NCI-H774 (cell line): Measurements from ENCODE around the gene PODXL.

Source experiments
- DNase-seq: peaks from one replicate; lab custom pipeline; 2025; lab: John Stamatoyannopoulos, UW

The PODXL gene

DNA sequence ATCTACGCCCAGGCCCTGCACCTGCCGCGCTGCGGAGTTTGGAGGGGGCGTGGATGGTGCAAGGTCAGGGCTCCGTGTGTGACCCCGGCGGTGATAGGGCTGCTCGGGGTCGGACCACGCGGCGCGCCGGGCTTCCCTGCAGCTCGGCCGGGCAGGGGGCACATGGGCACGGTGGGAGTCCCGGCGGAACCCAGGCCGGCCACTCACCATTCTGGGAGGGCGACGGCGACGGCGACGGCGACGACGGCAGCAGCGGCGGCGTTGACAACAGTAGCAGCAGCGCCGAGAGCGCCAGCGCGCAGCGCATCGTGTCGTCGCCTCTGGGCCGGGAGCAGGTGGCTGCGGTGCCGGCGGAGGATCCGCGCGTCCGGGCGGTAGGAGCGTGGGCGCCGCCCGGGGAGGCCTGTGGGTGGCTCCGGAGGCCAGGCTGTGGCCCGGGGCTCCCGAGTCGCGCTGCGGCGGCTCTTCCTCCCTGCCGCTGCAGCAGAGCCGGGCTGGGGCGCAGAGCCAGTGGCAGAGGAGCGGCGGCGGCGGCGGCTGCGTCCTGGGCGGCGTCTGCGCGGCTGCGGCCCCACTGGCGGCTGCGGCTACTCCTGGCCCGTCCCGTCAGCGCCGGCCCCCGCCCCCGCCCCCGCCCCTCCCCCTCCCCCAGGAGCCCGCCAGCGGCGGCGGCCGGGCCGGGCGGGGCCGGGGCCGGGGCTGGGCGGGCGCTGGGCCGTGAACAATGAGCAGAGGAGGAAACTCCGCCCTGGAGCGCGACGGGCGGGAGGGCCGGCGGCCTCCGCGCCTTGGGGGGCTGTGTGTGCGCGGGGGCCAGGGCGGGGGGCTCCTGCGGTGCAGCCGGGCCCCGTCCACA is at the start of gene PODXL:
Gene PODXL (minus strand): TSS at position 576 of the 856 bp plus-strand sequence. CDS start 269 bp downstream, at position 307.
- DNase-seq = peak; percentile 38

DNA sequence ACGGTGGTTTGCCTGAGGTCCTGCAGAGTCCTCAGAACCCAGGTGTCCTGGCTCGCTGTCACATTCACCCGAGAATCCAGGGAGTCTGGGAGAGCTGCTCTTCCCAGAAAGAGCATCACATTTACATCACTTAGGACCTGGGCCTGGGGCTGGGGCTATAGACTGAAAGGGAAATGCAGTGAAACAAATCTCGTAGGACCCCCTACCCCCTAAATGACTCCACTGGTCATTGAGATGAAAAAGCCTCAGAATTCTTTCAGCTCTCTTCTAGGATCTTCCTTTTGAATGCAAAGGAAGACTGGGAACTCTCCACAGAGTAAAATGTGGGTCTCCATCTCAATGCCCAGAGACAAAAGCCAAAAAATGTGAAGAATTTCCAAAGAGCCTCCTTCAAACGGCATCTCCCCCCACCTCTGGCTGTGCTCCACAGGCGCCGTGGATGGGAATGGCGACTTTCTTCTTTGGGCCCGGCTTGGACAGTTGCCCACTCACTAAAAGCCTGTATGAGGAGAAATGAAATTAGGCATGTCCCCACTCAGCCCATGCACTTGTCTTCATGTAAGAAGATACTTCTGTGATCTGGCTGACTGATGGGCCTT is 49.0 kb upstream of the PODXL start:
- DNase-seq = no peak

DNA sequence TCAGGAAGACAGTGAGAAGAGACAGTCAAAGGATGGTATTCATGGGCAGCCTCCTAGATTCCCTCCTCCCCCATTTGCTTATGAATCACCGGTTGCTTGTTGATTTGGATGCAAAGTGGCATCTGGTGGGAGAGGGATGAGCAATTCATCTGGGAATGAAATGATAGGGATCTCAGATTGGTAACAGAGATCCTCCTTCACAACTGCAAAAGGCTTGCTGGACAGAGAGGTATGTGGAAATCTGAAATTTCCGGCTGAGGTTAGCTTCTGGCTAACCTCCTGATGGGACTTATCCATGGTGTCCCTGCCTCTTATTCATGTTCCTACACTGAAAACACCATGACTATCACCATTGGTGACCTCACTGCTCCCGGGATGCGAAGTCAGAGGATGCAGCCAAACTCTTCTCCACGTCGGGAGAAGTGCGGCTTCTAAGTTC is 48.4 kb upstream of the PODXL start:
- DNase-seq = no peak

DNA sequence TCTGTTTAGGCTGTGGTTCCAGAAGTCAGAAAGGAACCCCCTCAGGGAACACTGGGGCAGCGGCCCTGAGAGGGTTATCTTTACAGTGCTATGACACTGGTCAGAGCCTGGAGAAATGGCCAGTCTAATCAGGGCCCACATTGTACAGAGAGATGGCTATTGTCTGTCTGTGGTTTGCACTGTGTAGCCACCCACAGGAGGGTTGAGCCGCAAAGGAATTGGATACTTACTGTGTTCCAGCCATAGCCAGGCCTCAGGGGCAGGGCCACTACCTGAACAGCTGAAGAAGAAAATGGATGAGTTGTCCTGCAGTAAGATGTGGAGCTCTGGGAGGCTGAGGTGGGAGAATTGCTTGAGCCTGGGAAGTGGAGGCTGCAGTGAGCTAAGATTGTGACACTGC is 47.5 kb upstream of the PODXL start:
- DNase-seq = no peak

DNA sequence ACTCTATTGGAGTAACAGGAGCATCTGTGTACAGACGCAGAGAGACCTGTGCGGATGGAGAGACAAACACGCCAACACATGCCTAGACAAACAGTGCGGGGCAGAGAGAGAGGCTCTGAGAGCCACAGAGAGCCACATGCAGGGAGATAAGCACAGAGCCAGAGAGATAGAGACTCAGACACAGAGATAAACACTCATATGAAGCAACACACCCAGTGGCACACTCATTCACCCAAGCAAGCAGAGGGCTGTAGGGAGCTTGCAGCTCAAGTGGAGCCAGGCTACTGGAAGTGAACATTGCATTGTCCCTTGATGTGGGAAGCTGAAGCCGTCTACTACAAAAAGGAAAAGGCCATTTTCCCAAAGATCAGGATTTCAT is 46.6 kb upstream of the PODXL start:
- DNase-seq = no peak

DNA sequence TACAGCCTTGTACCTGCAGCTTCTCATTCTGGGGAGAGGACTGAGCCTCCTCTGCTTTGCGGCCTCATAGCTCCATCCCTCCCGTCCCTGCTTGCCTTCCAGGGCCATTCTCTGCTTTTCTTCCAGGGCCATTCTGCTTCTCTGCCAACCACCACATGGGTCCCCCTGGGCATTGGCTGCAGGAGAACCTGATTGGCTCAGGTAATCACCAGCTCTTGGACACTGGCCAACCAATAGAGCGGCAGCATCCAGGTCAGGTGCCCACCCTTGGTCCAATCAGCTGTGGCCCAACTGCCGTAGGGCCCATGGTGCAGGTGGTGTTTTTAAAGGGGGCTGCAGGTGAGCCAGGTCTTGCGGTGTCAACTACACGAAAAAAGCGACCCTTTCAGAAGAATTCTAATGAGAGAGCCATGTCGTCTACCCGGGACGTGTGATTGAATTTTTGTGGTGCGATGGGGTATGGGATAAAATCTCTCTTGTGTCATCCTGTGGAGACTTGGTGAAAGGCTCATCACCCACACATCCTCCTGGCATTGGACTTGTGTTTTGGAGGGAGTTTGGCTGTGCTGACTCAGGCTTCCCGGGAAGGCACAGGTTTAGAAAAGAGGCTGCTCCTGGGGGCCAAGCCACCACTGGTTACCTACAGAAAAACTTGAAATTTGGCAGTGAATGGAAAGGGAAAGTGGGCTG is 46.0 kb upstream of the PODXL start:
- DNase-seq = no peak

DNA sequence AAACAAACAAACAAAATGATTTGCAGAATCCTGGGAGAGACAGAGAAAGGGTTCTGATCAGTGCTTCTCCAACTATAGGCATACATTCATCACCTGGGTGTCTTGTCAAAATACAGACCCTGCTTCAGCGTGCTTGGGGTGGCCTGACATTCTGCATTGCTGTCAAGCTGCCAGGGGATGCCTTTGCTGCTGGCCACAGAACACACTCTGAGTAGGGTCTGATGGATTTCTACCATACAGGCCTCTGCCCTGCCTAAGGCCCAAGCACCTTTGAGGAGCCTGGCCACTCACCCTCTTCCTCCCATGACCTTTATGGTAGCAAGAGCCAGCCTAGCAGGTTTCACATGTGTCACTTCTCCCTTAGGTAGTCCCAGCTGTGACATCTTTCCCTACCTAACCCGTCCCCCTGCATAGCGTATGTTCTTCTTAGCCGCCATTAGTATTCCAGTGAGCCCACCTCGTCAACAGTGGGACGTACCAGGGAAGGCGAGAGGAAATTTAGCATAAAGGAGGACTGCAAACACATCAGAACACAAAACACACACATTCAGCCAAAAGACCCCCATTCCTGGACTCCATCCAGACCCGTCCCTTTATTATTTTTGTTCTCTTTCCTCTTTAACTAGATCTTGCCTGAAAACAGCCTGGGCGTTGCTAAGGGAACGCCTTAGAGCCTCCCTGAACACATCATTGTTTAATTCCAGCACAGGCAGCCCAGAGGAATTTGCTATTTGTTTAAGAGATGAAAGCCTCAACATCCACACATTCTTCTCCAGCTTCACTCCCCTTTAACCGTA is 43.9 kb upstream of the PODXL start:
- no peak for DNase-seq

DNA sequence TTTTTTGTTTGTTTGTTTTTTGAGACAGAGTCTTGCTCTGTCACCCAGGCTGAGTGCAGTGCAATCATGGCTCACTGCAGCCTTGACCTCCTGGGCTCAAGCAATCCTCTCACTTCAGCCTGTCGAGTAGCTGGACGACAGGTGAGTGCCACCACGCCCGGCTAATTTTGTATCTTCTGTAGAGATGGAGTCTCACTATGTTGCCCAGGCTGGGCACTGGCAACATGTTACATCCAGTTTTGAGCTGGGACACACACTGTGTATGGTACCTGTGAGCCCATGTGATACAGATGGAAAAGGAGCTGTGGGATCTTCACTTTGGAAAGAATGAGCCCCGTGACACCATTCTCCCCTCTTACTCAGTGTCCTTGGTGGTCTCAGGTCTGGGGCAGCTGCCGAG is 40.4 kb upstream of the PODXL start:
- no peak for DNase-seq

DNA sequence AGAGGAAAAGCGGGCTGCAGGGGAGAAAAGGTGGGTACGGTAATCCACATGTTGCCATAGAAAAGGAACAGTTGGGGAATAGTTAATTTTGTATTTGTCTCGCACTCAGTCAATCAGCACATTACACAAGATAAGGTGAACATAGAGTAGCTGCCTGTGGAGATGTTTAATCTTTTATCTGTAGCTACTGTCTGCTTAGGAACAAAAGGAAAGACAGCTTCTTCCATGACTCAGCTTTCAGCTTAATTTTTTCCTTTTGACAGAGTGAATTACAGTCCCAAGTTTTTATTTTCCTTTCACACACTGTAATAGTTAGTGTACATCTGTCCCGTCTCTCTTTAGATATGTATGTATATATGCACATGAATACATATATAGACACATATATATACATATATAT is 39.3 kb upstream of the PODXL start:
- no peak for DNase-seq

DNA sequence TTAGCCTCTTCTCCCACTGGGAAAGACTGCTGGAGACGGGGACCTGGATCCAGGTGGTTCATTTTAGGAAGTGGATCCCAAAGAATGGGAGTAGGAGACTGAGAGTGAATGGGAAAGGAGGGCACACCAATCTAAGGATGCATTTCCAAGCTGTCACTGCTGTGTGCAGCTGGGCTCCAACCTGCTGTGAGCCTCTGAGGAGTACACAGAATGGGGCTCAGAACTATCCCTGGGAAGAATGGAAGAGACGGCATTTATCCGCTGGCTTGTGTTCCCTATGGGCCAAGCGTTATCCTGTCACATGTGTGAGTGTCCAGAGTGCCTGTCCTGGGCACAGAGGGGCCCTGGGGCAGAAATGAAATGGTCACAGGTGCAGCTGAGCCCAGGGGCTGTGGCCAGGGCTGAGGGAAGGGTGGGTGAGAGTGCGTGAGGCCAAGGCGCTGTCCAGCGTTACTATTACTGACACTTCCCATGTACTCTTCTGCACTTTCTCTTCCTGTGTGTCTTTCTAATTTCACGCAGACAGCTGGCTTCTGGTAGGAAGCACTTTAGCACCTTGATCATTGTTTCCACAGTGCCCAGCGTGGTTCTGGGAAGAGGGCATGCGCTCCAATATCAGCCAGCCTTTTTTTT is 35.4 kb upstream of the PODXL start:
- no peak for DNase-seq

DNA sequence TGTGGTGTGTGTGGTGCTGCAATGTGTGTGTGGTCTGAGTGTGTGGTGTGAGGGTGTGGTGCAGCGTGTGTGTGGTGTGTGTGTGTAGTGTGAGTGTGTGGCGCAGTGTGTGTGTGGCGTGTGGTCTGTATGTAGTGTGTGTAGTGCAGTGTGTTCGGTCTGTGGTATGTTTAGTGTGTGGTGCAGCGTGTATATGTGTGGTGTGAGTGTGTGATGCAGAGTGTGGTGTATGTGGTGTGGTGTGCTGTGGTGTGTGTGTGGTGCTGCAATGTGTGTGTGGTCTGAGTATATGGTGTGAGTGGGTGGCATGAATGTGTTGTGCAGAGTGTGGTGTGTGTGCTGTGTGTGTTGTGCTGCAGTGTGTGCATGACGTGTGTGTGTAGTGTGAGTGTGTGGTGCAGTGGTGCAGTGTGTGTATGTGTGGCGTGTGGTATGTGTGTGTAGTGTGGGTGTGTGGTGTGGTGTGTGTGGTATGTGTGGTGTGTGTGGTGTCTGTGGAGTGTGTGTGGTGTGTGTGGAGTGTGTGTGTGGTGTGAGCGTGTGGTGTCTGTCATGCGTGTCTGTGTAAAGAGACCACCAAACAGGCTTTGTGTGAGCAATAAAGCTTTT is 31.0 kb upstream of the PODXL start:
- DNase-seq = no peak

DNA sequence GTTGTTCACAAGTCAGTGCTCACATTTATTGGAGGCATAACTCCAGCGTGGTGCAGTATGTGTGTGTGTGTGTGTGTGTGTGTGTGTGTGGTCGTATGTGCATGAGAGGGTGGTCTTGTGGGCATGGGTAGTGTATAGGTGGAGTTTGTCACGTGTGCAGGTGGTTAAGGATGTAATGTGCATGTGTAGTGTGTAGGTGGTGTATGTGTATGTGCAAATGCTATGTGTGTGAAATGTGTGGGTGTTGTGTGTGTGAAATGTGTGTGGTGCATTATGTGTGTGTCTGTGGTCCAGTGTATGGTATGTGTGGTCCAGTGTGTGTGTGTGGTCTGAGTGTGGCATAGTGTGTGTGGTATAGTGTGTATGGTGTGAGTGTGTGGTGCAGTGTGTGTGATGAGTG is 30.3 kb upstream of the PODXL start:
- no peak for DNase-seq

DNA sequence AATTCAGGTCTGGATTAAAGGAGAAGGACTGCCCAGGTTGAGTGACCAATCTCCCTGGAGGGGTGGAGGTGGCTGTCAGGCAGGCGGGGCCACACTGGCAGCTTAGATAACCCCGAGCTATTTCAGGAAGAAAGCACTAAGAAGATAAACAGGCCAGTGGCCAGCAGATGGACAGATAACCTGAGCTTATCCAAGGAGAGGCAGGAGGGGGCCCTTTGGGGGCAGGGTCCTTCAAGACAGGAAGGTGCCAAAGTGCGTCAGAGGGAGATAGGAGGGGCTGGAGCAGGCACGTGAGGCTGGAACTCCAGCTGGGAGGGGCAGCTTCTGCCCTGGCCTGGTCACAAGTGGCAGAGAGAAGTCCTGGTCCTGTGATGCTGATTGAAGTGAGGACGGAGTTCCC is 29.8 kb upstream of the PODXL start:
- DNase-seq = no peak

DNA sequence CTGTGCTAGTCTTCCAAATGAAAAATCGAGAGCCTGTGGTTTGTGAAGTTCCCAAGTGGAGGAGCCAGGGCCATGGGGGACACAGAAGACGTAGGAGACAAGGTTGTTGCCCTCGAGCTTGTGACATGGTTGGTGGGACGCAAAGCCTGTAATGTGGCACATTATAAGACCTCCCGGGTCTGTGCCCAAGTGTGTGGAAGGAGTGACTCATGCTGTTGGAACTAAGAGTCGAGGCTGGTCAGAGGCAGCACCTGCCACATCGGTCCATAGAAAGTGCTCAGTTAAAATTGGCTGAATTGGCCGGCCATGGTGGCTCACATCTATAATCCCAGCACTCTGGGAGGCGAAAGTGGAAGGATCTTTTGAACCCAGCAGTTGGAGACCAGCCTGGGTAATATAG is 27.0 kb upstream of the PODXL start:
- no peak for DNase-seq

DNA sequence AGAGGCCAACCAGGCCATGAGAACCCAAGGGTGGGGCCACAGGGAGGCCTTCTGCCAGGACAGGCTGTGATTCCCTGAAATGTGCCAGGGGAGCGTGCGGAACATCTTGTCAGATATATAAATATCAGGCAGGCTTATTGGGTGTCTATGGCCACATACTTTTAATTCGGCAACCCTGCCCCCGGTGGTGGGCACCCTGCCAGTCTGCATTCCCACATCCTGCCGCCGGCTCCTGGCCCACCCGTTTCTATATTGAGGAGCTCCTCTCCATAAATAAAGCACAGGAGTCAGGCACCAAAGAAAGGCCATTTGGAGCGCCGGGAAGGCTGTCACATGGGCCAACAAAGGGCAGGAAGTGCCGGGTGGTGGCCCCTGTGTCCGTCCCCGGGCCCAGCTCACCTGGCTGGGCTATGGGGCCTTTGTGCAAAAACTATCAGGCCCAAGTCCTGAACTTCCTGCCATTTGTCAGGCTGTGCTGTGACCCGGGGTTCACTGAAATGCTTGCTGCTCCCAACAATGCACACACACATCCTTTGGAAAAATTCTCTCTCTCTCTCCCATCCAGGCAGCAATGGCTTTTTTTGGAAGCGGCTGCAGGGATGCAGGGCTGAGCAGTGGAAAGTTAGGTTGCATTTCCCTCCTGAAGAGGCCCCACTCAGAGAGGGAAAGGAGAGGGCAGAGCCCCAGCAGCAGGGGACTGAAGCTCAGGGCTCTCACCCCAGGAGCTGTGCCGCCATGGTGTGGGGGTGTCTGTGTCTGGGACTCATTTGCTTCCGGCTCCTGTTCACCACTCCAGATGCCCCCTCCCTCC is 25.0 kb upstream of the PODXL start:
- no peak for DNase-seq

DNA sequence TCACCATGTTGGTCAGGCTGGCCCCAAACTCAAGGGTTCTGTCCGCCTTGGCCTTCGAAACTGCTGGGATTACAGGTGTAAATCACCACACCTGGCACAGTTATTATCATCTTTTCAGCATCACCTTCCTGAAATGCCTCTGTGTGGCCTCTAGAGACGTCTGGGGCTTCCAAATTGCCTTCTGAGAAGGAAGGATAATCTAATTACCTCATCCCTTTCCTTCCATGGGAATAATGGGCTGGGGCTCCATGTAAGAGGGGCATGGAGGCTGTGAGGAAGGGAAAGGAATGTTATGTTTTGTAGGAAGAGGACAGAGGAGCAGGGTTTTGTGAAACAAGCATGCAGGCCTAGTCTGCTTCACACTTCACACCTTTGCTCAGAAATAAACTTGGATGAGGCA is 22.2 kb upstream of the PODXL start:
- no peak for DNase-seq

DNA sequence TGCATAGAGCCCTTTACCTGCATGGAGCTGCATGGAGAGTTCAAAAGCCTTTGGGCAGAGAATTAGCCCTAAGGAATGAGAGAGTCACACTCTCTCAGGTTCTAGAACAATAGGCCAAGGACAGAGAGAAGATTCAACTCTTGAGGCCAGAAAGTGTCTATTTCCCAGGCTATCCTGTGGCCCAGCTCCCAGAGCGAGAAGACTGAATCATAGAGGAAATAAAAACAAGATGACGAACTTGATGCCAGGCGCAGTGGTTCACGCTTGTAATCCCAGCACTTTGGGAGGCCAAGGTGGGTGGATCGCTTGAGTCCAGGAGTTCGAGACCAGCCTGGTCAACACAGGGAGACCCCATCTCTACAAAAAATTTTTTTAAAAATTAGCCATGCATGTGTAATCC is 18.3 kb upstream of the PODXL start:
- no peak for DNase-seq

DNA sequence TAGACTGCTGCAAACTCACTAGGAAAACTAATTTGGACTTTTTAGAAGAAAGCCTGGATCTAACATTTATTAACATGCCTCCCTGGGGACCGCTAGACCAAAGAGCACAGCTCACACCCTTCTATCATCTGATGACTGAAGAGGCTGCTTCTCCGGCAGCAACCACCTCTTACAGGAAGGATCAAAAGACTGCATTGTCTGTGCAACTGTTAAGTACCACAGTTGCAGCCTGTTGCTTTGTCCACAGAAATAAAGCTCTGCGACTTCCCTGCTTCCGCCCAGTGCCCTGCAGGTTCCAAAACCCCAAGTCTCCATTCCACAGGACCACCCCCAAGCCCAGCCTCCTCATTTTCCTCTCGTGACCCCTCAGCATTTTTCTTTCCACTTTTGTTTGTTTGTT is 14.0 kb upstream of the PODXL start:
- DNase-seq = no peak

DNA sequence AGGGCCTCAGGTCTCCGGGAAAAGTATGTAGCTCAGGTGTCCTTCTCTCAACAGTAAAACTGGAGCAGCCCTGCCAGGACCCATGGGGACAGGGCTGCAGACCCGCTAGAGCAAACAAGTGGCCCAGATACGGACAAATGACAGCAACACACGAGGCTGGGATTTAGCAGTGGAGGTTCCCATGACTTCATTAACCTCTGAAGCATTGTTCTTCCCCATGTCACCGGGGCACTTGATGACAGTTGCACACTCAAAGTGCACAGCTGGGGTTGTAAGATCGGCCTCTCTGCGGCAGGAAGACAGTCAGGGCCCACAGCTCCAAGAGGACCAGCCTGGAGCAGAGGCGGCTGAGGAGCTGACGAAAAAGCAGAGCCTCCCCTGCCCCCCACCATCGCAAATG is 12.5 kb upstream of the PODXL start:
- no peak for DNase-seq

DNA sequence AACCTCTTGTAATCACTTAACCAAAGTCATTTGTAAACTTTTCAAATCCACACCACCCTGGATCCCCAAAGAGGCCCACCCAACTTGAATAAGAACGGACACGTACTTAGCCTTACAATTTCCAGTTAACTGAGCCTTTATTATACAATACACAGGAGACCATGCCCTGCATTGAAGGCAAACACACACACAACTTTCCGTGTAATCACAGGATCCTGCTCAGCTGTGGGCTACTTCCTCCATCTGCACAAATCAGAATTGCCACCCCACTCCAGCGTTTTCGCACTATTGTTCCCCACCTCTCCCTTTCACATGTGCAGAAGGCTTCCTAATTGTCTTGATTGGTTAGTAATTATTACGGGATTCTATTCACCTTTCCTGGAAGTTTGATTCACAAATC is 12.1 kb upstream of the PODXL start:
- DNase-seq = no peak

DNA sequence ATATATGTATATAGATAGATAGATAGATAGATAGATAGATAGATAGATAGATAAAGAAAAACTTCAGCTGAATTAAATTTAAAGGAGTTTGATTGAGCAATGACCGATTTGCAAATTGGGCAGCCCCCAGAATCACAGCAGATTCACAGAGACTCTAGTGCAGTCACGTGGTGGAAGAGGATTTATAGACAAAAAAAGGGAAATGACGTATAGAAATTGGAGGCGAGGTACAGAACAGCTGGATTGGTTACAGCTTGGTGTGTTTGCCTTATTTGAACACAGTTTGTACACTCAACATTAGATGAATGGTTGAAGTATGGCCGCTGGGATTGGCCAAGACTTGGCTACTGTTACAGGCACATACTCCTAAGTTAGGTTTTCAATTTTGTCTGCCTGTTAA is 8.2 kb upstream of the PODXL start:
- no peak for DNase-seq
